Spleen (tissue), 11 donors: ENCODE results near the gene ST6GALNAC3. TPM values are rescaled to one million over a fixed set of nuclear protein-coding genes. Genes with fewer than 3 reads are reported as not detected.

ENCODE experiments used
- DNase-seq: peaks from one replicate; pipeline ENCODE4 v3.0.0-alpha.2; 2020
- H3K27ac ChIP-seq, 8 donors: fragments of 200-600 bp; sonication (generic) in 7 of 8; 1 replicate in 4 of 8; 2 replicates in 4 of 8; pipeline versions ENCODE4 v1.5.0 to v1.8.0; 2016 to 2021; ENCODE audit warnings: inconsistent platforms in 4 of 8, mild to moderate bottlenecking in 4 of 8, moderate library complexity in 1 of 8
- H3K27me3 ChIP-seq, 7 donors: fragments of 200-600 bp; sonication (generic) in 6 of 7; replicated peaks in 1 of 7; 1 replicate in 4 of 7; 2 replicates in 3 of 7; pipeline versions ENCODE4 v1.5.0 to v1.8.0; 2016 to 2021; ENCODE audit warnings: inconsistent platforms in 3 of 7, mild to moderate bottlenecking in 1 of 7
- H3K36me3 ChIP-seq, 6 donors: fragments of 200-600 bp; sonication (generic) in 5 of 6; 1 replicate in 4 of 6; 2 replicates in 2 of 6; pipeline versions ENCODE4 v1.5.0 to v1.8.0; 2016 to 2021; ENCODE audit warnings: inconsistent platforms in 2 of 6
- H3K4me1 ChIP-seq, 6 donors: fragments of 200-600 bp; sonication (generic) in 5 of 6; 1 replicate in 3 of 6; 2 replicates in 3 of 6; pipeline versions ENCODE4 v1.5.0 to v1.8.0; 2016 to 2021; ENCODE audit warnings: inconsistent platforms in 3 of 6
- H3K4me3 ChIP-seq, 8 donors: fragments of 200-600 bp; sonication (generic) in 7 of 8; 1 replicate in 4 of 8; 2 replicates in 4 of 8; pipeline versions ENCODE4 v1.5.0 to v1.8.0; 2016 to 2021; ENCODE audit warnings: inconsistent platforms in 4 of 8, mild to moderate bottlenecking in 4 of 8, moderate library complexity in 2 of 8
- H3K9me3 ChIP-seq, 8 donors: fragments of 200-600 bp; sonication (generic) in 7 of 8; 1 replicate in 4 of 8; 2 replicates in 4 of 8; pipeline versions ENCODE4 v1.5.0 to v1.8.0; 2016 to 2021; ENCODE audit warnings: inconsistent platforms in 4 of 8
- POLR2A ChIP-seq, 3 donors: fragments of 450-650 bp; IDR thresholded peaks; one replicate each; pipeline ENCODE4 v1.5.1; 2017; ENCODE audit warnings: antibody characterized with exemption in 3 of 3, mild to moderate bottlenecking in 1 of 3
- POLR2AphosphoS5 ChIP-seq, 3 donors: sonication (generic); formaldehyde crosslinking; IDR thresholded peaks; one replicate each; pipeline ENCODE4 v1.5.1; 2017; ENCODE audit warnings: antibody characterized with exemption in 3 of 3
- WGBS, 5 donors: extraction: QIAGEN DNeasy Blood & Tissue Kit in 3 of 5; methylation state at CpG; one replicate each; pipeline versions ENCODE4 v1.1.5 to v1.1.7; 2013 to 2018; 5-methylcytosine and 5-hydroxymethylcytosine counted together
- intact Hi-C: fragments of 100-400 bp; cut with DNase I; formaldehyde crosslinking; loops from one replicate; pipeline ENCODE4 v1.15.0; 2023; ENCODE audit warnings: low total_unique reads
- polyA plus RNA-seq, 3 donors: library from polyadenylated mRNA; stranded (reverse); fragments of 200-250 nt; gene quantifications; one replicate each; pipeline ENCODE4 v1.2.1, GENCODE V29; 2013
- total RNA-seq, 7 donors: library from RNA; depleted of rRNA in 3 of 7; stranded (reverse); fragments of >200 nt in 3 of 7; fragmentation: NEBNext Ultra II Directional in 4 of 7; extraction: Animal tissue kit (Norgen Biotek cat#: 25700) in 4 of 7; gene quantifications; one replicate each; pipeline versions ENCODE4 v1.1.0 to v1.2.1, GENCODE V29; 2016 to 2021
- TF ChIP-seq, protein P1 (sequence below), 11 experiments: fragments of 200-600 bp in 7 of 11; fragments of 450-650 bp in 4 of 11; sonication (generic) in 4 of 11; IDR thresholded peaks in 8 of 11; conservative IDR thresholded peaks in 3 of 11; 1 replicate in 7 of 11; 2 replicates in 4 of 11; pipeline versions ENCODE4 v1.4.0 to v1.8.0; 2016 to 2021; ENCODE audit warnings: antibody characterized with exemption in 11 of 11, inconsistent platforms in 4 of 11, mild to moderate bottlenecking in 1 of 11
- donor health status: healthy with polysubstance abuse.
- donor health status: DM: no; HTN: no; CAD: no; lungs with moderate emphysema.
- donor health status: DM: no; HTN: no; CAD: no.
- donor health status: Bipolar disorder and iron deficiency.
- donor health status: healthy.
- donor health status: DM: no; HTN: no; CAD: no.
- donor health status: DM: yes; HTN: yes; CAD: no.

Gene ST6GALNAC3
- total and polyA plus RNA-seq, 10 donors: 0.93 to 24.7 (median 10.1) TPM

DNA sequence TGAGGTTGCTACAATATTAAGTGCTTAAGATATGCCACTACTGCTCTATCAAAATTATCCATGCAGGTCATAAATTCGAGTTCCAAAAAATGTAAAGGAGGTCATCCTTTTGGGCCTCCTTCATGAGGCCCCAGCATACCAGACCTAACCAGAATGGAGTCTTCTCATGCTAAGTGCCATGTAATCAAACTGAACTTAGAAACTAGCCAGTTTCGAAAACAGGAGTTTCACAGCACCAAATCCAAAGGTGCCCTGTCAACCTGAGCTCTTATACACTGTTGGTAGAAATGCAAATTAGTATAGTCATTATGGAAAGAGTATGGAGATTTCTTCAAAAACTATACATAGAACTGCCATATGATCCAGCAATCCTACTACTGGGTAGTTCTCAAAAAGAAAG, 320.5 kb downstream of the ST6GALNAC3 start:
- TF ChIP-seq, protein P1, sequence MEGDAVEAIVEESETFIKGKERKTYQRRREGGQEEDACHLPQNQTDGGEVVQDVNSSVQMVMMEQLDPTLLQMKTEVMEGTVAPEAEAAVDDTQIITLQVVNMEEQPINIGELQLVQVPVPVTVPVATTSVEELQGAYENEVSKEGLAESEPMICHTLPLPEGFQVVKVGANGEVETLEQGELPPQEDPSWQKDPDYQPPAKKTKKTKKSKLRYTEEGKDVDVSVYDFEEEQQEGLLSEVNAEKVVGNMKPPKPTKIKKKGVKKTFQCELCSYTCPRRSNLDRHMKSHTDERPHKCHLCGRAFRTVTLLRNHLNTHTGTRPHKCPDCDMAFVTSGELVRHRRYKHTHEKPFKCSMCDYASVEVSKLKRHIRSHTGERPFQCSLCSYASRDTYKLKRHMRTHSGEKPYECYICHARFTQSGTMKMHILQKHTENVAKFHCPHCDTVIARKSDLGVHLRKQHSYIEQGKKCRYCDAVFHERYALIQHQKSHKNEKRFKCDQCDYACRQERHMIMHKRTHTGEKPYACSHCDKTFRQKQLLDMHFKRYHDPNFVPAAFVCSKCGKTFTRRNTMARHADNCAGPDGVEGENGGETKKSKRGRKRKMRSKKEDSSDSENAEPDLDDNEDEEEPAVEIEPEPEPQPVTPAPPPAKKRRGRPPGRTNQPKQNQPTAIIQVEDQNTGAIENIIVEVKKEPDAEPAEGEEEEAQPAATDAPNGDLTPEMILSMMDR (IDR thresholded peaks at IDR 0.05 in 8 of 11, conservative IDR thresholded peaks at IDR 0.05 in 3 of 11): no peak
- TF ChIP-seq POLR2A (IDR thresholded peaks at IDR 0.05): no peak
- no peak for TF ChIP-seq POLR2AphosphoS5 (IDR thresholded peaks at IDR 0.05)
- intact Hi-C loops: no loop called here
- 77 to 95% (median 85%) methylated on average over 2 of the region's 2 CpGs for WGBS, 5 donors
- Histone ChIP-seq H3K27me3 (no peaks in the 10 kb centered on the region), H3K4me3 (no peak overlapping the region), H3K9me3 (peaks cover 0 to 2% (median 0%) of the 10 kb centered on the region in 8 donors), H3K36me3 (no peaks in the 10 kb centered on the region), H3K4me1 (no peaks in the 10 kb centered on the region), H3K27ac (no peak overlapping the region)
- no peak for DNase-seq

DNA sequence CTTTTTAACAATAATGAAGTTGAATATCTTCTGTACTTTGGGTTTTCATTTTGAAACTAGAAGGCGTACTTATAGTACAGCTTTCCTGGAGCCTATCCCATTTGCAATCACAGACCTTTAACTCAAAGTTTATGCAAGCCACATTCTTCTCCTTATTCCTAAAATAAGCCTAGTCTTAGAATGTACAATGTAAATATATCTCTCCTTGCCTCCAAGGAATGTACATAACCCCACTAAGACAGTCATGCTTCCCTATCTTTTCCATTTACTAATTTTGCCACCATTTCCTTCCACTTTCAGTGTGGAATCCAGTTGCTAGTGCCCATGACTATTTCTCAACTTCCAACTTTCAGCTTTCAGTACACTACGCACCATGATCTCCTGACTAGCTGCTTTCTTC, 327.6 kb downstream of the ST6GALNAC3 start:
- WGBS, 5 donors: 90 to 100% (median 95%) methylated on average over 2 of the region's 2 CpGs
- DNase-seq: no peak
- no peaks in the 10 kb centered on the region for H3K4me1 ChIP-seq
- H3K27ac ChIP-seq: no peak overlapping the region
- TF ChIP-seq POLR2A (IDR thresholded peaks at IDR 0.05) (no peak), POLR2AphosphoS5 (IDR thresholded peaks at IDR 0.05) (no peak)
- TF ChIP-seq, protein P1 (IDR thresholded peaks at IDR 0.05 in 8 of 11, conservative IDR thresholded peaks at IDR 0.05 in 3 of 11): no peak
- no peaks in the 10 kb centered on the region for H3K36me3 ChIP-seq
- H3K4me3 ChIP-seq: no peak overlapping the region
- no peaks in the 10 kb centered on the region for H3K27me3 ChIP-seq
- peaks cover 0 to 20% (median 13%) of the 10 kb centered on the region in 8 donors for H3K9me3 ChIP-seq
- intact Hi-C loops: no loop called here

DNA sequence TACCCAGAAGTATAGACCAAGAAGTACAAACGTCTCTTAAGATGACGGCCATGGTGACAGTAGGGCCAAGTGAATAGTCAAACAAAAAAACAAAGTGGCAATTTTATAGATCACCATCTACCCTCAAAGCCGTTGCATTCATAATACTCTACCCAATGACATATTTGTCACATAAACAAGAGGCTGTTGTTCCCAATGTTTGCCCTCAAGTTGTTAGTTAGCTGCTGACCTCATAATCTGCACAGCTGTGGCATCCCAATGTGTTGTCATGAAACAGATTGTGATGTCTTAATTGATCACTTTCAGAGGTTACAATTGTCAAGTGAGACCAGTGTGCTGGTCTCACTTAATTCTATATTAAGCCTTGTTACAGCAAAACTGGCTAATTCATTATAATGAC, 333.8 kb downstream of the ST6GALNAC3 start:
- H3K4me1 ChIP-seq: no peaks in the 10 kb centered on the region
- no peaks in the 10 kb centered on the region for H3K9me3 ChIP-seq
- intact Hi-C loops: no loop called here
- H3K27ac ChIP-seq: no peak overlapping the region
- TF ChIP-seq, protein P1 (IDR thresholded peaks at IDR 0.05 in 8 of 11, conservative IDR thresholded peaks at IDR 0.05 in 3 of 11): no peak
- TF ChIP-seq POLR2A (IDR thresholded peaks at IDR 0.05) (no peak), POLR2AphosphoS5 (IDR thresholded peaks at IDR 0.05) (no peak)
- peaks cover 0 to 5% (median 0%) of the 10 kb centered on the region in 6 donors for H3K36me3 ChIP-seq
- H3K27me3 ChIP-seq: no peaks in the 10 kb centered on the region
- 85 to 94% (median 92%) methylated on average over 3 of the region's 3 CpGs for WGBS, 5 donors
- no peak for DNase-seq
- H3K4me3 ChIP-seq: no peak overlapping the region

DNA sequence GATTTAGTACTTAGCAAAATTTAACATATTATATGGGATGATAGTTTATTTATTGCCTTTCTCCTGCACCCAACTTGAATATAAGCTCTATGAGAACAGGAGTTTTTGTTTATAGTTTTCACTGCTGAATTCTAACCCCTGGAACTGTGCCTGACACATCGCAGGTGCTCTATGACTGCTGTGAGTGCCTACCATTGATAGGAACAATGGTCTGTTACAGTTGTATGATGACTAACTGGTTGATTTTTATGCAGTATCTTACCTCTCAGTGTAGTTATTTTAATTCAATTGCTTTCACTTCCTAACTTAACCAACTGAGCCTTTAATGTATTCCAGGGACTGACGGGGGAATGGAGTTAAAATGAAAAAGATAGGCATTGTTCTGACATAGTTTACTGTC, 336.0 kb downstream of the ST6GALNAC3 start:
- Histone ChIP-seq H3K27ac (no peak overlapping the region), H3K4me1 (no peaks in the 10 kb centered on the region), H3K36me3 (peaks cover 0 to 5% (median 0%) of the 10 kb centered on the region in 6 donors), H3K4me3 (no peak overlapping the region), H3K9me3 (no peaks in the 10 kb centered on the region), H3K27me3 (no peaks in the 10 kb centered on the region)
- DNase-seq: no peak
- intact Hi-C loops: no loop called here
- 62 to 95% (median 73%) methylated on average over 2 of the region's 2 CpGs for WGBS, 5 donors
- TF ChIP-seq POLR2A (IDR thresholded peaks at IDR 0.05) (no peak), POLR2AphosphoS5 (IDR thresholded peaks at IDR 0.05) (no peak)
- TF ChIP-seq, protein P1 (IDR thresholded peaks at IDR 0.05 in 8 of 11, conservative IDR thresholded peaks at IDR 0.05 in 3 of 11): no peak
